ENCODE measurements around the gene NOD1. TPM values are rescaled to one million over a fixed set of nuclear protein-coding genes. Genes with fewer than 3 reads are reported as not detected.

Gene NOD1
- polyA plus RNA-seq, 2 of the 4 experiments (the other 2 are of a cell fraction) = 4.8 to 6.5 TPM

DNA sequence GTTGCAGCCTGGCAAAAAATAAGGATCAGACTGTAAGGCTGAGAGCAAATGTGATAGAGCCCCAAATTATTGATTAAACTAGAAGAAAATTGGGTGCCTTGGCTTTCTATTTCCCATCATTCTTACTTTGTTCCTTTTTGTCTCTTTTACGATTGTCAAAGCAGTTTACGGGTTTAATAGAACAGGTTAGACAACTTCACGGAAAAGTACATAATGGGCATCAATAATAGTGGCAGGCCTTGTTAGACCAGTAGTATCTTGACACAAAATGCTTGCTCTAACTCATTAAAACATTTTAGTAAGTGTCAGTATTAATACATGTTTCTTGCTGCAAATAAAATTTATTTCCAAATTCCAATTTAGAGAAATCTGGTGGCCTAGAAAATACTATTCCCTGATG, 40.5 kb upstream of the NOD1 start:
- ChIA-PET CTCF (no interaction called here), POLR2A (no interaction called here)
- WGBS (ENCODE audit: missing lambda C conversion rate) = 93% methylated on average over 3 of the region's 3 CpGs
- no peak overlapping the region for H3K4me3 ChIP-seq
- no peaks in the 10 kb centered on the region for H3K9me3 ChIP-seq
- no peak for FAIRE-seq
- H3K4me2 ChIP-seq = no peak overlapping the region
- peaks cover 11% of the 10 kb centered on the region; the same call in 2 of the 3 replicates for H3K4me1 ChIP-seq
- TF ChIP-seq RAD21 (conservative IDR thresholded peaks at IDR 0.05 in 1 of 2, IDR thresholded peaks at IDR 0.05 in 1 of 2) = no peak
- TF ChIP-seq MYC (IDR thresholded peaks at IDR 0.05; ENCODE audit: borderline replicate concordance, low read length) = no peak
- TF ChIP-seq HOXB5 (CRISPR knock-in tag; IDR thresholded peaks at IDR 0.05) = no peak
- DNase-seq (ENCODE audit: low read depth in 1 of 2, low spot score in 1 of 2) = no peak
- no peak for ATAC-seq
- H3K27ac ChIP-seq = no peak overlapping the region

- CTCF ChIA-PET = interaction anchor here (0.9 to 1.4 kb wide), 4 partner anchors 9 to 240 kb away, joined by 3 to 5 read pairs (median 4); no protein-coding TSS in a partner anchor
- 92% methylated on average over 2 of the region's 2 CpGs for WGBS (ENCODE audit: missing lambda C conversion rate)
- H3K4me3 ChIP-seq = no peak overlapping the region
Measured at GRCh38 chr7:30515761-30516160, 37.2 kb upstream of the NOD1 start.

GRCh38 chr7:30514776-30515175, 36.2 kb upstream of the NOD1 start:
- H3K4me2 ChIP-seq = no peak overlapping the region
- no peaks in the 10 kb centered on the region for H3K4me1 ChIP-seq
- H3K9me3 ChIP-seq = no peaks in the 10 kb centered on the region
- 84% methylated on average over 1 of the region's 1 CpG for WGBS (ENCODE audit: missing lambda C conversion rate)
- FAIRE-seq (no peak), DNase-seq (ENCODE audit: low read depth in 1 of 2, low spot score in 1 of 2) (no peak), ATAC-seq (no peak)
- CTCF ChIA-PET = interaction anchor here (1.0 kb wide), 1 partner anchor 50 kb away, joined by 3 read pairs; no protein-coding TSS in a partner anchor
- no peak overlapping the region for H3K27ac ChIP-seq
- POLR2A ChIA-PET = no interaction called here
- H3K4me3 ChIP-seq = no peak overlapping the region
- no peak for TF ChIP-seq RAD21 (conservative IDR thresholded peaks at IDR 0.05 in 1 of 2, IDR thresholded peaks at IDR 0.05 in 1 of 2)
- TF ChIP-seq FOXS1 (CRISPR knock-in tag; IDR thresholded peaks at IDR 0.05) = no peak
- no peak for TF ChIP-seq ZSCAN20 (CRISPR knock-in tag; IDR thresholded peaks at IDR 0.05)
- TF ChIP-seq ATOH8 (CRISPR knock-in tag; IDR thresholded peaks at IDR 0.05; ENCODE audit: low read depth) = no peak
- TF ChIP-seq TFCP2L1 (CRISPR knock-in tag; IDR thresholded peaks at IDR 0.05) = no peak
- no peak for TF ChIP-seq ELK1 (IDR thresholded peaks at IDR 0.05; ENCODE audit: low read depth, low read length)
- TF ChIP-seq TP53 (CRISPR knock-in tag; IDR thresholded peaks at IDR 0.05) = no peak
- TF ChIP-seq HOXB13 (CRISPR knock-in tag; IDR thresholded peaks at IDR 0.05; ENCODE audit: low read depth) = no peak
- TF ChIP-seq, protein P1, sequence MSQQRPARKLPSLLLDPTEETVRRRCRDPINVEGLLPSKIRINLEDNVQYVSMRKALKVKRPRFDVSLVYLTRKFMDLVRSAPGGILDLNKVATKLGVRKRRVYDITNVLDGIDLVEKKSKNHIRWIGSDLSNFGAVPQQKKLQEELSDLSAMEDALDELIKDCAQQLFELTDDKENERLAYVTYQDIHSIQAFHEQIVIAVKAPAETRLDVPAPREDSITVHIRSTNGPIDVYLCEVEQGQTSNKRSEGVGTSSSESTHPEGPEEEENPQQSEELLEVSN (IDR thresholded peaks at IDR 0.05; ENCODE audit: borderline replicate concordance, low read depth) = no peak

More at GRCh38 chr7:30515761-30516160, 37.2 kb upstream of the NOD1 start:
- DNase-seq (ENCODE audit: low read depth in 1 of 2, low spot score in 1 of 2) (no peak), ATAC-seq (no peak), FAIRE-seq (no peak)
- Histone ChIP-seq H3K27ac (no peak overlapping the region), H3K9me3 (no peaks in the 10 kb centered on the region), H3K4me1 (peaks cover 4% of the 10 kb centered on the region; the same call in 2 of the 3 replicates), H3K4me2 (no peak overlapping the region)
- no peak for TF ChIP-seq PHF8 (IDR thresholded peaks at IDR 0.05; ENCODE audit: borderline replicate concordance, low read depth)
- no peak for TF ChIP-seq ATOH8 (CRISPR knock-in tag; IDR thresholded peaks at IDR 0.05; ENCODE audit: low read depth)
- TF ChIP-seq MYC (IDR thresholded peaks at IDR 0.05; ENCODE audit: borderline replicate concordance, low read length) = no peak
- TF ChIP-seq TP53 (CRISPR knock-in tag; IDR thresholded peaks at IDR 0.05) = no peak
- TF ChIP-seq, protein P2, sequence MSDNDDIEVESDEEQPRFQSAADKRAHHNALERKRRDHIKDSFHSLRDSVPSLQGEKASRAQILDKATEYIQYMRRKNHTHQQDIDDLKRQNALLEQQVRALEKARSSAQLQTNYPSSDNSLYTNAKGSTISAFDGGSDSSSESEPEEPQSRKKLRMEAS (IDR thresholded peaks at IDR 0.05) = no peak
- TF ChIP-seq MAFK (IDR thresholded peaks at IDR 0.05; ENCODE audit: partially characterized antibody) = no peak
- TF ChIP-seq HOXA7 (CRISPR knock-in tag; IDR thresholded peaks at IDR 0.05) = no peak
- TF ChIP-seq, protein P3, sequence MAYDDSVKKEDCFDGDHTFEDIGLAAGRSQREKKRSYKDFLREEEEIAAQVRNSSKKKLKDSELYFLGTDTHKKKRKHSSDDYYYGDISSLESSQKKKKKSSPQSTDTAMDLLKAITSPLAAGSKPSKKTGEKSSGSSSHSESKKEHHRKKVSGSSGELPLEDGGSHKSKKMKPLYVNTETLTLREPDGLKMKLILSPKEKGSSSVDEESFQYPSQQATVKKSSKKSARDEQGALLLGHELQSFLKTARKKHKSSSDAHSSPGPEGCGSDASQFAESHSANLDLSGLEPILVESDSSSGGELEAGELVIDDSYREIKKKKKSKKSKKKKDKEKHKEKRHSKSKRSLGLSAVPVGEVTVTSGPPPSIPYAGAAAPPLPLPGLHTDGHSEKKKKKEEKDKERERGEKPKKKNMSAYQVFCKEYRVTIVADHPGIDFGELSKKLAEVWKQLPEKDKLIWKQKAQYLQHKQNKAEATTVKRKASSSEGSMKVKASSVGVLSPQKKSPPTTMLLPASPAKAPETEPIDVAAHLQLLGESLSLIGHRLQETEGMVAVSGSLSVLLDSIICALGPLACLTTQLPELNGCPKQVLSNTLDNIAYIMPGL (CRISPR knock-in tag; IDR thresholded peaks at IDR 0.05; ENCODE audit: borderline replicate concordance) = no peak
- no peak for TF ChIP-seq SREBF2 (IDR thresholded peaks at IDR 0.05)
- TF ChIP-seq, protein P1 (IDR thresholded peaks at IDR 0.05; ENCODE audit: borderline replicate concordance, low read depth) = no peak
- no peak for TF ChIP-seq RFX5 (IDR thresholded peaks at IDR 0.05)
- TF ChIP-seq ELK1 (IDR thresholded peaks at IDR 0.05; ENCODE audit: low read depth, low read length) = no peak
- TF ChIP-seq FOXS1 (CRISPR knock-in tag; IDR thresholded peaks at IDR 0.05) = no peak
- TF ChIP-seq, protein P4, sequence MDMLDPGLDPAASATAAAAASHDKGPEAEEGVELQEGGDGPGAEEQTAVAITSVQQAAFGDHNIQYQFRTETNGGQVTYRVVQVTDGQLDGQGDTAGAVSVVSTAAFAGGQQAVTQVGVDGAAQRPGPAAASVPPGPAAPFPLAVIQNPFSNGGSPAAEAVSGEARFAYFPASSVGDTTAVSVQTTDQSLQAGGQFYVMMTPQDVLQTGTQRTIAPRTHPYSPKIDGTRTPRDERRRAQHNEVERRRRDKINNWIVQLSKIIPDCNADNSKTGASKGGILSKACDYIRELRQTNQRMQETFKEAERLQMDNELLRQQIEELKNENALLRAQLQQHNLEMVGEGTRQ (IDR thresholded peaks at IDR 0.05) = no peak
- no peak for TF ChIP-seq JUNB (IDR thresholded peaks at IDR 0.05)
- POLR2A ChIA-PET = no interaction called here

Data from A549 (cell line).